HAP-1 (cell line): ENCODE data around the gene CEP135.
A peak's percentile ranks its signal among the peaks of the same experiment; 100 is the strongest.

Experiments used
- DNase-seq, 2 experiments: peaks; one replicate each; pipeline ENCODE4 v3.0.0-alpha.2; 2016 to 2020; ENCODE audit warnings: low spot score in 2 of 2
- H3K27me3 ChIP-seq: fragments of 250-450 bp; sonication (Bioruptor Pico); 2 replicates; pipeline ENCODE4 v1.5.1; 2020; ENCODE audit warnings: low read depth, mild to moderate bottlenecking, moderate library complexity
- H3K36me3 ChIP-seq: fragments of 250-450 bp; sonication (Bioruptor Pico); replicated peaks from 2 replicates; pipeline ENCODE4 v1.5.1; 2020; ENCODE audit warnings: mild to moderate bottlenecking
- H3K4me1 ChIP-seq: fragments of 250-450 bp; sonication (Bioruptor Pico); 2 replicates; pipeline ENCODE4 v1.5.1; 2020; ENCODE audit warnings: mild to moderate bottlenecking
- H3K4me3 ChIP-seq: fragments of 250-450 bp; sonication (Bioruptor Pico); 2 replicates; pipeline ENCODE4 v1.5.1; 2020; ENCODE audit warnings: mild to moderate bottlenecking, moderate library complexity
- H3K9me3 ChIP-seq: fragments of 250-450 bp; sonication (Bioruptor Pico); 2 replicates; pipeline ENCODE4 v1.5.1; 2020; ENCODE audit warnings: mild to moderate bottlenecking, moderate library complexity
- in situ Hi-C: fragments of 300-500 bp; cut with MboI; formaldehyde crosslinking; loops from 3 replicates; pipeline ENCODE4 v1.14.3; 2020; ENCODE audit warnings: low sequenced_read_pairs, inconsistent platforms, mixed read lengths

Gene CEP135

GRCh38 chr4:55996646-55997045 is 47.9 kb downstream of the CEP135 start:
- H3K4me3 ChIP-seq, result no peak overlapping the region
- in situ Hi-C loops, result no loop called here
- H3K4me1 ChIP-seq, result peaks cover 33% of the 10 kb centered on the region
- no peaks in the 10 kb centered on the region for H3K27me3 ChIP-seq
- DNase-seq, result peak in 1 of 2 experiments; percentile 94
- no peaks in the 10 kb centered on the region for H3K9me3 ChIP-seq
- peaks cover 20% of the 10 kb centered on the region for H3K36me3 ChIP-seq

- in situ Hi-C loops, result no loop called here
Measured at GRCh38 chr4:56003606-56004005, 54.9 kb downstream of the CEP135 start.

GRCh38 chr4:56004235-56004634 is 55.5 kb downstream of the CEP135 start:
- in situ Hi-C loops, result no loop called here
- DNase-seq, result no peak
- Histone ChIP-seq H3K4me3 (no peak overlapping the region), H3K9me3 (peaks cover 3% of the 10 kb centered on the region; the same call in 1 of the 2 replicates), H3K27me3 (no peaks in the 10 kb centered on the region), H3K36me3 (peaks cover 41% of the 10 kb centered on the region), H3K4me1 (peaks cover 2% of the 10 kb centered on the region; the same call in 1 of the 2 replicates)

More at GRCh38 chr4:56003606-56004005, 54.9 kb downstream of the CEP135 start:
- Histone ChIP-seq H3K9me3 (peaks cover 3% of the 10 kb centered on the region; the same call in 1 of the 2 replicates), H3K36me3 (peaks cover 42% of the 10 kb centered on the region), H3K27me3 (no peaks in the 10 kb centered on the region), H3K4me1 (peaks cover 4% of the 10 kb centered on the region; the same call in 1 of the 2 replicates), H3K4me3 (no peak overlapping the region)
- no peak for DNase-seq

- Histone ChIP-seq H3K4me3 (no peak overlapping the region), H3K9me3 (peaks cover 3% of the 10 kb centered on the region; the same call in 1 of the 2 replicates), H3K36me3 (peaks cover 24% of the 10 kb centered on the region), H3K4me1 (no peaks in the 10 kb centered on the region), H3K27me3 (no peaks in the 10 kb centered on the region)
- DNase-seq, result no peak
- in situ Hi-C loops, result no loop called here
Measured at GRCh38 chr4:56007154-56007553, 58.4 kb downstream of the CEP135 start.

GRCh38 chr4:56008206-56008605 is 59.5 kb downstream of the CEP135 start:
- peaks cover 24% of the 10 kb centered on the region for H3K36me3 ChIP-seq

GRCh38 chr4:56026596-56026995 is 77.9 kb downstream of the CEP135 start:
- no peak for DNase-seq
- Histone ChIP-seq H3K9me3 (no peaks in the 10 kb centered on the region), H3K27me3 (no peaks in the 10 kb centered on the region), H3K4me3 (no peak overlapping the region), H3K36me3 (peaks cover 20% of the 10 kb centered on the region), H3K4me1 (no peaks in the 10 kb centered on the region)
- in situ Hi-C loops, result no loop called here

More at GRCh38 chr4:56008206-56008605, 59.5 kb downstream of the CEP135 start:
- H3K27me3 ChIP-seq, result no peaks in the 10 kb centered on the region
- H3K9me3 ChIP-seq, result no peaks in the 10 kb centered on the region
- H3K4me1 ChIP-seq, result no peaks in the 10 kb centered on the region
- H3K4me3 ChIP-seq, result no peak overlapping the region
- in situ Hi-C loops, result no loop called here
- no peak for DNase-seq

- in situ Hi-C loops, result no loop called here
Measured at GRCh38 chr4:56028165-56028564, 79.4 kb downstream of the CEP135 start.

GRCh38 chr4:56038487-56039162 is 89.9 kb downstream of the CEP135 start:
- H3K4me3 ChIP-seq, result no peak overlapping the region
- DNase-seq, result no peak
- H3K27me3 ChIP-seq, result no peaks in the 10 kb centered on the region
- no peaks in the 10 kb centered on the region for H3K9me3 ChIP-seq
- H3K4me1 ChIP-seq, result no peaks in the 10 kb centered on the region
- H3K36me3 ChIP-seq, result no peaks in the 10 kb centered on the region
- in situ Hi-C loops, result no loop called here

More at GRCh38 chr4:56028165-56028564, 79.4 kb downstream of the CEP135 start:
- Histone ChIP-seq H3K4me1 (no peaks in the 10 kb centered on the region), H3K4me3 (no peak overlapping the region), H3K9me3 (no peaks in the 10 kb centered on the region), H3K36me3 (peaks cover 20% of the 10 kb centered on the region), H3K27me3 (no peaks in the 10 kb centered on the region)
- DNase-seq, result no peak

GRCh38 chr4:56040842-56041241 is 92.1 kb downstream of the CEP135 start:
- Histone ChIP-seq H3K4me1 (no peaks in the 10 kb centered on the region), H3K4me3 (no peak overlapping the region), H3K36me3 (no peaks in the 10 kb centered on the region), H3K9me3 (no peaks in the 10 kb centered on the region), H3K27me3 (no peaks in the 10 kb centered on the region)
- in situ Hi-C loops, result no loop called here
- DNase-seq, result peak in 1 of 2 experiments; percentile 1

- no peaks in the 10 kb centered on the region for H3K36me3 ChIP-seq
- in situ Hi-C loops, result no loop called here
- H3K4me3 ChIP-seq, result no peak overlapping the region
- no peak for DNase-seq
- H3K4me1 ChIP-seq, result no peaks in the 10 kb centered on the region
- H3K27me3 ChIP-seq, result no peaks in the 10 kb centered on the region
- H3K9me3 ChIP-seq, result no peaks in the 10 kb centered on the region
Measured at GRCh38 chr4:56042225-56042624, 93.5 kb downstream of the CEP135 start.

GRCh38 chr4:56048383-56048701 is 99.6 kb downstream of the CEP135 start:
- no peaks in the 10 kb centered on the region for H3K27me3 ChIP-seq
- in situ Hi-C loops, result no loop called here
- H3K4me1 ChIP-seq, result peaks cover 29% of the 10 kb centered on the region
- DNase-seq, result peak in 1 of 2 experiments; percentile 19
- H3K36me3 ChIP-seq, result no peaks in the 10 kb centered on the region
- H3K9me3 ChIP-seq, result no peaks in the 10 kb centered on the region
- peak overlapping the region; percentile 47 for H3K4me3 ChIP-seq

- peak; percentile 65 to 81 for DNase-seq
- Histone ChIP-seq H3K9me3 (no peaks in the 10 kb centered on the region), H3K27me3 (no peaks in the 10 kb centered on the region), H3K4me1 (peaks cover 34% of the 10 kb centered on the region), H3K4me3 (peak overlapping the region; percentile 73), H3K36me3 (no peaks in the 10 kb centered on the region)
- in situ Hi-C loops, result no loop called here
Measured at GRCh38 chr4:56048702-56049431, 100.1 kb downstream of the CEP135 start.

GRCh38 chr4:56050625-56051024 is 101.9 kb downstream of the CEP135 start:
- Histone ChIP-seq H3K9me3 (no peaks in the 10 kb centered on the region), H3K36me3 (no peaks in the 10 kb centered on the region), H3K27me3 (no peaks in the 10 kb centered on the region), H3K4me3 (peak overlapping the region; percentile 73), H3K4me1 (peaks cover 45% of the 10 kb centered on the region)
- in situ Hi-C loops, result no loop called here
- DNase-seq, result no peak

GRCh38 chr4:56051029-56051709 is 102.4 kb downstream of the CEP135 start:
- DNase-seq, result peak in 1 of 2 experiments; percentile 18
- no peak overlapping the region for H3K4me3 ChIP-seq
- in situ Hi-C loops, result no loop called here

More at GRCh38 chr4:56051029-56051709, 102.4 kb downstream of the CEP135 start:
- Histone ChIP-seq H3K36me3 (no peaks in the 10 kb centered on the region), H3K27me3 (no peaks in the 10 kb centered on the region), H3K9me3 (no peaks in the 10 kb centered on the region), H3K4me1 (peaks cover 50% of the 10 kb centered on the region)
